Measurements from ENCODE around the gene GUCY2C. TPM values are rescaled to one million over a fixed set of nuclear protein-coding genes. Genes with fewer than 3 reads are reported as not detected.
A peak's percentile ranks its signal among the peaks of the same experiment; 100 is the strongest.

Gene GUCY2C
- total RNA-seq, 1 experiment from 2014 or later: not detected

DNA sequence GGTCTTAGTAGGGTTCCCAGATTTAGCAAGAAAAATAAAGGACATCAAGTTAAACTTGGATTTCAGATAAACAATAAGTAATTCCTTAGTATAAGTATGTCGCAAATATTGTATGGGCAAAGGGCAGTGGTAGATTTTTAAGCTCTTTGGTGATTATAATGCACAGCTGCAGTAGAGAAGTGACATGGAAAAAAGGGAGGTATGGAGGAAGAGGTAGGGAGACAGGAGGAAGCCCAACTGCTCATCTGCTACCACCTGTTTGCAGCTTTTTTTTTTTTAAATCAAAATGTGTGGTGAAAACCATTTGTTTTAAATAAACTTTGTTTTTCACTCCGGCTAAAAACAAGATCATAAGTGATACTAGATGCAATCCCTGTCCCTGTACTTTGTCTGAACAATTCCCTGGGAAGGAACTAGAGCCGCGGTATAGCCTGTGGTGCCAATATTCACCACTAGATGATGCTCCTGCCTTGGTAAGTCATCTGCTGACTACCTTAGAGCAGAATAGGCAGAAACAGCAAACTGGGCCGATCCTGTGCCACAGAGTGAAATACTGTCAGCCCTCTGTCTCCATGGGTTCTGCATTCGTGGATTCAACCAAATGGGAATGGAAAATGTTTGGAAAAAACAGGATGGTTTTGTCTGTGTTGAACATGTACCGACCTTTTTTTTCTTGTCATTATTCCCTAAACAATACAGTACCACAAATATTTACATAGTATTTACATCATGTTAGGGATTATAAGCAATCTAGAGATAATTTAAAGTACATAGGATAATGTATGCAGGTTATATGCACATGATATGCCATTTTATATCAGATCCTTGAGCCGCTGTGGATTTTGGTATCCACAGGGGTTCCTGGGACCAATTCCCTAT, 66.3 kb downstream of the GUCY2C start:
- Histone ChIP-seq H3K9me3 (ENCODE audit: low read depth, low read length, poor library complexity, severe bottlenecking) (no peaks in the 10 kb centered on the region), H3K4me3 (ENCODE audit: low read depth, low read length, poor library complexity, severe bottlenecking) (no peak overlapping the region), H3K27ac (ENCODE audit: low read depth, low read length, poor library complexity, severe bottlenecking) (no peak overlapping the region), H3K36me3 (ENCODE audit: insufficient read depth, low read length, poor library complexity, severe bottlenecking) (no peaks in the 10 kb centered on the region), H3K27me3 (replicated peaks; ENCODE audit: insufficient read depth, low read depth, low read length, poor library complexity) (no peaks in the 10 kb centered on the region), H3K4me1 (ENCODE audit: insufficient read depth, low read length, poor library complexity, severe bottlenecking) (no peaks in the 10 kb centered on the region)
- no TSS peak for BruUV-seq (replicated peaks)
- ChIA-PET CTCF (no interaction called here), POLR2A (ENCODE audit: low non-redundant PET) (no interaction called here)
- DNase-seq (ENCODE audit: low spot score): peak; percentile 81
- intact Hi-C loops (cut with micrococcal nuclease; ENCODE audit: unreplicated experiment): loop anchor here (1.0 to 10.0 kb wide), 3 partner anchors 34 to 365 kb away; no protein-coding TSS in a partner anchor
- no peak for TF ChIP-seq EZH2 (IDR thresholded peaks at IDR 0.05; ENCODE audit: borderline replicate concordance, low read depth, low read length, poor library complexity, severe bottlenecking)
- TF ChIP-seq, protein P1, sequence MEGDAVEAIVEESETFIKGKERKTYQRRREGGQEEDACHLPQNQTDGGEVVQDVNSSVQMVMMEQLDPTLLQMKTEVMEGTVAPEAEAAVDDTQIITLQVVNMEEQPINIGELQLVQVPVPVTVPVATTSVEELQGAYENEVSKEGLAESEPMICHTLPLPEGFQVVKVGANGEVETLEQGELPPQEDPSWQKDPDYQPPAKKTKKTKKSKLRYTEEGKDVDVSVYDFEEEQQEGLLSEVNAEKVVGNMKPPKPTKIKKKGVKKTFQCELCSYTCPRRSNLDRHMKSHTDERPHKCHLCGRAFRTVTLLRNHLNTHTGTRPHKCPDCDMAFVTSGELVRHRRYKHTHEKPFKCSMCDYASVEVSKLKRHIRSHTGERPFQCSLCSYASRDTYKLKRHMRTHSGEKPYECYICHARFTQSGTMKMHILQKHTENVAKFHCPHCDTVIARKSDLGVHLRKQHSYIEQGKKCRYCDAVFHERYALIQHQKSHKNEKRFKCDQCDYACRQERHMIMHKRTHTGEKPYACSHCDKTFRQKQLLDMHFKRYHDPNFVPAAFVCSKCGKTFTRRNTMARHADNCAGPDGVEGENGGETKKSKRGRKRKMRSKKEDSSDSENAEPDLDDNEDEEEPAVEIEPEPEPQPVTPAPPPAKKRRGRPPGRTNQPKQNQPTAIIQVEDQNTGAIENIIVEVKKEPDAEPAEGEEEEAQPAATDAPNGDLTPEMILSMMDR (conservative IDR thresholded peaks at IDR 0.05; ENCODE audit: low read depth, low read length): peak; percentile 97

DNA sequence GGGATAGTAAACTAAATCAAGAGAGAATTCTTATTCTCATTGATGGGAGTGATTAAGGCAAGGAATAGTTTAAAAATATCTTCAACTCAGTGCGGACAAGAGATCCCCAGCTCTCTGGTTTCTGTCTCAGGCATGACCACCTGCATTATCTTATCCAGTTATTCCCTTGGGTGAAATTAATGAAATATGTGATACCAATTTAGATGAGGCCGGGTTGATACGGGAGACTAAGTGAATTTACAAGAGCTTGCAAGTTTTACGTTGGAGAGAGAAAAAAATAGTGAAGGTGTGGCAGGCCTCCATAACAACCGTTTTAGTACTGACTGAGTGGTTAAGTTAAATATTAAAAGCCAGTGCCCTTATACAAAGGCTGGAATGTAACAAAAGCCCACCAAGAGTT, 67.6 kb downstream of the GUCY2C start:
- Histone ChIP-seq H3K4me1 (ENCODE audit: insufficient read depth, low read length, poor library complexity, severe bottlenecking) (no peaks in the 10 kb centered on the region), H3K27me3 (replicated peaks; ENCODE audit: insufficient read depth, low read depth, low read length, poor library complexity) (no peaks in the 10 kb centered on the region), H3K36me3 (ENCODE audit: insufficient read depth, low read length, poor library complexity, severe bottlenecking) (no peaks in the 10 kb centered on the region), H3K9me3 (ENCODE audit: low read depth, low read length, poor library complexity, severe bottlenecking) (no peaks in the 10 kb centered on the region), H3K27ac (ENCODE audit: low read depth, low read length, poor library complexity, severe bottlenecking) (no peak overlapping the region), H3K4me3 (ENCODE audit: low read depth, low read length, poor library complexity, severe bottlenecking) (no peak overlapping the region)
- ChIA-PET CTCF (no interaction called here), POLR2A (ENCODE audit: low non-redundant PET) (no interaction called here)
- intact Hi-C loops (cut with micrococcal nuclease; ENCODE audit: unreplicated experiment): no loop called here
- DNase-seq (ENCODE audit: low spot score): no peak
- no peak for TF ChIP-seq EZH2 (IDR thresholded peaks at IDR 0.05; ENCODE audit: borderline replicate concordance, low read depth, low read length, poor library complexity, severe bottlenecking)
- TF ChIP-seq, protein P1 (conservative IDR thresholded peaks at IDR 0.05; ENCODE audit: low read depth, low read length): no peak
- no TSS peak for BruUV-seq (replicated peaks)

DNA sequence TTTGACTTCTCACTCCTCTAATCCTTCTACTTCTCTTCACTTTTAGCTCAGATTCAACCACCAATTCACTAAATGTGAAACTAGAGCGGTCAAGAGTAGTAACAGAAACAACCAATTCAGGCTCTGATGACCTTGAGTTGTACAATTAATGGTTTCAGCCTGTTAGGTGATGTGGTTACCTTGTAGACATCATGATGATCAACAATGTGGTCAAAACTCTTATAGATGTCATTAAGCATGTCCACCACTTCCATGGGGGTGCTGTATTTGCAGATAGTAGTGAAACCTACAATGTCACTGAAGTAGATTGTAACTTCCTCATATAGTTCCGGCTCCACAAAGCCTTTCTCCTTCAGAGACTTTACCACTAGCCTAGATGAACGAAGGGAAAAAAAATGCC, 74.6 kb downstream of the GUCY2C start:
- Histone ChIP-seq H3K27me3 (replicated peaks; ENCODE audit: insufficient read depth, low read depth, low read length, poor library complexity) (no peaks in the 10 kb centered on the region), H3K9me3 (ENCODE audit: low read depth, low read length, poor library complexity, severe bottlenecking) (no peaks in the 10 kb centered on the region), H3K4me1 (ENCODE audit: insufficient read depth, low read length, poor library complexity, severe bottlenecking) (peaks cover 4% of the 10 kb centered on the region), H3K27ac (ENCODE audit: low read depth, low read length, poor library complexity, severe bottlenecking) (no peak overlapping the region), H3K36me3 (ENCODE audit: insufficient read depth, low read length, poor library complexity, severe bottlenecking) (no peaks in the 10 kb centered on the region), H3K4me3 (ENCODE audit: low read depth, low read length, poor library complexity, severe bottlenecking) (no peak overlapping the region)
- DNase-seq (ENCODE audit: low spot score): no peak
- ChIA-PET CTCF (no interaction called here), POLR2A (ENCODE audit: low non-redundant PET) (no interaction called here)
- intact Hi-C loops (cut with micrococcal nuclease; ENCODE audit: unreplicated experiment): no loop called here
- no TSS peak for BruUV-seq (replicated peaks)
- TF ChIP-seq EZH2 (IDR thresholded peaks at IDR 0.05; ENCODE audit: borderline replicate concordance, low read depth, low read length, poor library complexity, severe bottlenecking): no peak
- TF ChIP-seq, protein P1 (conservative IDR thresholded peaks at IDR 0.05; ENCODE audit: low read depth, low read length): no peak
